ENCODE results near the gene GMDS. TPM values are rescaled to one million over a fixed set of nuclear protein-coding genes. Genes with fewer than 3 reads are reported as not detected.

The GMDS gene
- total and polyA plus RNA-seq, 9 donors = 6.6 to 20.6 (median 11.0) TPM

- Histone ChIP-seq H3K4me3 (no peak overlapping the region), H3K27me3 (no peaks in the 10 kb centered on the region), H3K4me1 (ENCODE audit: insufficient read depth) (no peaks in the 10 kb centered on the region), H3K27ac (no peak overlapping the region), H3K9me3 (no peaks in the 10 kb centered on the region), H3K36me3 (no peaks in the 10 kb centered on the region)
- intact Hi-C loops (cut with DNase I) = no loop called here
- TF ChIP-seq POLR2A (IDR thresholded peaks at IDR 0.05) = no peak
- TF ChIP-seq EP300 (IDR thresholded peaks at IDR 0.05) = no peak
- no peak for TF ChIP-seq CTCF (IDR thresholded peaks at IDR 0.05)
- no peak for DNase-seq
- WGBS, 3 donors = 55 to 84% (median 62%) methylated on average over 2 of the region's 2 CpGs
Observed at GRCh38 chr6:1987640-1988039, 257.8 kb downstream of the GMDS start.

- no peaks in the 10 kb centered on the region for H3K36me3 ChIP-seq
- no peak overlapping the region for H3K4me3 ChIP-seq
- no peak for DNase-seq
- H3K4me1 ChIP-seq (ENCODE audit: insufficient read depth) = no peaks in the 10 kb centered on the region
- H3K27ac ChIP-seq = no peak overlapping the region
- no peaks in the 10 kb centered on the region for H3K9me3 ChIP-seq
- TF ChIP-seq EP300 (IDR thresholded peaks at IDR 0.05) = no peak
- TF ChIP-seq POLR2A (IDR thresholded peaks at IDR 0.05) = no peak
- no peak for TF ChIP-seq CTCF (IDR thresholded peaks at IDR 0.05)
- 17 to 38% (median 29%) methylated on average over 1 of the region's 1 CpG for WGBS, 3 donors
- H3K27me3 ChIP-seq = no peaks in the 10 kb centered on the region
- intact Hi-C loops (cut with DNase I) = no loop called here
Observed at GRCh38 chr6:1986454-1987243, 258.8 kb downstream of the GMDS start.

- Histone ChIP-seq H3K27me3 (no peaks in the 10 kb centered on the region), H3K4me1 (ENCODE audit: insufficient read depth) (no peaks in the 10 kb centered on the region), H3K27ac (no peak overlapping the region), H3K4me3 (no peak overlapping the region), H3K9me3 (no peaks in the 10 kb centered on the region), H3K36me3 (no peaks in the 10 kb centered on the region)
- 96 to 100% (median 97%) methylated on average over 3 of the region's 3 CpGs for WGBS, 3 donors
- TF ChIP-seq CTCF (IDR thresholded peaks at IDR 0.05) = no peak
- TF ChIP-seq POLR2A (IDR thresholded peaks at IDR 0.05) = no peak
- TF ChIP-seq EP300 (IDR thresholded peaks at IDR 0.05) = no peak
- DNase-seq = no peak
- intact Hi-C loops (cut with DNase I) = no loop called here
Observed at GRCh38 chr6:1984346-1984994, 260.9 kb downstream of the GMDS start.

- Histone ChIP-seq H3K27me3 (no peaks in the 10 kb centered on the region), H3K9me3 (no peaks in the 10 kb centered on the region), H3K27ac (no peak overlapping the region), H3K4me3 (no peak overlapping the region), H3K36me3 (no peaks in the 10 kb centered on the region), H3K4me1 (ENCODE audit: insufficient read depth) (no peaks in the 10 kb centered on the region)
- intact Hi-C loops (cut with DNase I) = no loop called here
- 97 to 99% (median 98%) methylated on average over 1 of the region's 1 CpG for WGBS, 3 donors
- TF ChIP-seq EP300 (IDR thresholded peaks at IDR 0.05) (no peak), CTCF (IDR thresholded peaks at IDR 0.05) (no peak), POLR2A (IDR thresholded peaks at IDR 0.05) (no peak)
- no peak for DNase-seq
Observed at GRCh38 chr6:1983850-1984249, 261.6 kb downstream of the GMDS start.

Data from ovary (tissue), 9 donors.